ENCODE data around the gene PBLD. TPM values are rescaled to one million over a fixed set of nuclear protein-coding genes. Genes with fewer than 3 reads are reported as not detected.
"Not testable (repeated sequence)": the region's sequence is repeated elsewhere in the genome, so short reads cannot be mapped to it uniquely, and the experiment has no call there.

The PBLD gene
- total and polyA plus RNA-seq, 2 experiments from 2014 or later = 4.6 to 5.6 TPM

- no peaks in the 10 kb centered on the region for H3K9me3 ChIP-seq (ENCODE audit: low read depth)
- H3K4me3 ChIP-seq = peak overlapping the region; percentile 82
- peaks cover 21% of the 10 kb centered on the region for H3K4me1 ChIP-seq (ENCODE audit: low read depth)
- no peaks in the 10 kb centered on the region for H3K36me3 ChIP-seq
- H3K27me3 ChIP-seq = no peaks in the 10 kb centered on the region
- TF ChIP-seq CTCF (IDR thresholded peaks at IDR 0.05; ENCODE audit: low read depth, low read length) = no peak
- peak in 1 of 2 donors; percentile 53 for DNase-seq (ENCODE audit: low read depth in 1 of 2, low spot score in 1 of 2)
- peak overlapping the region; percentile 95 for H3K27ac ChIP-seq
Observed at GRCh38 chr10:68330852-68331454, 1.8 kb downstream of the PBLD start.

DNA sequence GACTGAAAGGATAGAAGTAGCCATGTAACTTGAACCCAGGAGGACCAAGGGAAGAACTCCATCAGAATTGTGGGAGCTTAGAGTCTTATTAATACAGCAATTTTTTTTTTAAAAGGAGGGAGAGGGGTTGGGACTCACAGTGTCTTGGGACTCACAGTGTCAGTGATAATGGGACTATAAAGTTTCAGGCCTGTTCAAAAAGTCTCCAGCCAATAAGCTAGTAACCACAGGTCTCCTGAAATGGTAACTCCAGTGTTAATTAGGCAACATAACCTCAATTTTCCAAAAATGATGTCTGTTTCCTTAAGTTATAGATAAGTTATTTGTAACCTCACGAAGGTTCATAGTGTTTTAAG lies 3.2 kb downstream of the PBLD start:
- H3K4me3 ChIP-seq = no peak overlapping the region
- DNase-seq (ENCODE audit: low read depth in 1 of 2, low spot score in 1 of 2) = no peak
- no peaks in the 10 kb centered on the region for H3K27me3 ChIP-seq
- TF ChIP-seq CTCF (IDR thresholded peaks at IDR 0.05; ENCODE audit: low read depth, low read length) = no peak
- no peaks in the 10 kb centered on the region for H3K36me3 ChIP-seq
- H3K9me3 ChIP-seq (ENCODE audit: low read depth) = no peaks in the 10 kb centered on the region
- peaks cover 7% of the 10 kb centered on the region for H3K4me1 ChIP-seq (ENCODE audit: low read depth)
- no peak overlapping the region for H3K27ac ChIP-seq

DNA sequence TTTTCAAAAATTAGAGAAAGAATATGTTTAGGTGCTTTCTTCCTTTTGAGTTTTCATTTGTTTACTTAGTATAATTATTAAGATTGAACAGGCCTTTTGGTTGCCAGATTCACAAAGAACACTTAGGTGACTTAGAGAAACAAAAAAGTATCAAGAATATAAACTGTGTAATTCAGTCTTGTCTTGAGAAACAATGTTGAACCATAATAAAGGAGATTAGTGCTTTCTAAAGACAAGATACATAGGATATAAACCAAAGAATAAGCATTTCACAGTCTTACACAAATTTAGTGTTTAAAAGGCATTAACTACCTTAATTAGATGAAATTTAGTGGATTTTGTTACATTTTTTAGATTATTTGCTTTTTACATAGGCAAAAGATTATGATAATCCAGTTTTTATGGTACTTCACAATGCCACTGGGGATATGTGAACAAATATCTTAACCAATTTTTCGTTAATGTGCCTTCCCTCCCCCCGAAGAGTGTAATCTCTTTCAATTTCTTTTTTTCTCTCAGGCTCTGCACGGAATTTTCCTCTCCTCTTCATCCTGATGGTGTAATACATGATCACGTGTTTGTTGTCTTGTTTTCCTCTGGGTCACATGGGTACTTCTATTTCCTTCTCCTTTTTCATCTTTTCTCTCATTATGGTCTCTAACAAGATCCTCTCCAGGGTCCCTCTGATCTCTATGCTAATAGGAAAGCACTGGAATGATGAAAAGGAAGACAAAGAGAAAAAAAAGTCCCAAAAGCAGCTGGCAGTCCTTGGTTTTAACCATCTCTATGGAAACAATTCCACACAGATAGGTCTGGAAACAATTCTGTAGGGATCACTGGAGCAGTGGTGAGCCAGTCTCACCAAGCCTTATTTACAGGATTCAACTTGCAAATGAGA lies 4.6 kb downstream of the PBLD start:
- DNase-seq (ENCODE audit: low read depth in 1 of 2, low spot score in 1 of 2) = peak in 1 of 2 donors; percentile 86
- no peak for TF ChIP-seq CTCF (IDR thresholded peaks at IDR 0.05; ENCODE audit: low read depth, low read length)
- H3K4me3 ChIP-seq = no peak overlapping the region

DNA sequence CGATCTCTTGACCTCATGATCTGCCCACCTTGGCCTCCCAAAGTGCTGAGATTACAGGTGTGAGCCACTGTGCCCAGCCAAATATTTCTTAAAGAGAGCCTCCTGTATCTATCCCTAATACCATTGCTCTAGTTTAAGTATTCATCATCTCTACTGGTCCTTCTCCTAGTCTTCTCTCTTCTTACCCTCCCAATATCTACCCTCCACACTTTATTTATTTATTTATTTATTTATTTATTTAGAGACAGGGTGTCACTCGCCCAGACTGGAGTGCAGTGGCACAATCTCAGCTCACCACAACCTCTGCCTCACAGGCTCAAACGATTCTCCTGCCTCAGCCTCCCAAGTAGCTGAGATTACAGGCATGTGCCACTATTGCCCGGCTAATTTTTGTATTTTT lies 8.3 kb downstream of the PBLD start:
- not testable (repeated sequence) for H3K9me3 ChIP-seq (ENCODE audit: low read depth); H3K27ac ChIP-seq; H3K36me3 ChIP-seq; DNase-seq (ENCODE audit: low read depth in 1 of 2, low spot score in 1 of 2); H3K27me3 ChIP-seq; H3K4me3 ChIP-seq; H3K4me1 ChIP-seq (ENCODE audit: low read depth)

More for the DNA sequence above, 4.6 kb downstream of the PBLD start:
- Histone ChIP-seq H3K27me3 (no peaks in the 10 kb centered on the region), H3K9me3 (ENCODE audit: low read depth) (no peaks in the 10 kb centered on the region), H3K4me1 (ENCODE audit: low read depth) (no peaks in the 10 kb centered on the region), H3K36me3 (no peaks in the 10 kb centered on the region), H3K27ac (no peak overlapping the region)

GRCh38 chr10:68318331-68319059 lies 14.2 kb downstream of the PBLD start:
- no peaks in the 10 kb centered on the region for H3K9me3 ChIP-seq (ENCODE audit: low read depth)
- no peak for TF ChIP-seq CTCF (IDR thresholded peaks at IDR 0.05; ENCODE audit: low read depth, low read length)
- H3K4me3 ChIP-seq = no peak overlapping the region
- H3K4me1 ChIP-seq (ENCODE audit: low read depth) = no peaks in the 10 kb centered on the region
- H3K27me3 ChIP-seq = no peaks in the 10 kb centered on the region
- no peak for DNase-seq (ENCODE audit: low read depth in 1 of 2, low spot score in 1 of 2)
- no peaks in the 10 kb centered on the region for H3K36me3 ChIP-seq
- no peak overlapping the region for H3K27ac ChIP-seq
